ENCODE data around the gene ZNF614.
"Not testable (repeated sequence)": the region's sequence is repeated elsewhere in the genome, so short reads cannot be mapped to it uniquely, and the experiment has no call there.

The ZNF614 gene

GRCh38 chr19:52028027-52028779 is at the start of gene ZNF614:
Gene ZNF614 (minus strand): TSS chr19:52028379. CDS start chr19:52025745, 2,634 bp downstream.
- peak; percentile 71 to 85 for DNase-seq (ENCODE audit: low spot score in 2 of 2)
- in situ Hi-C loops (cut with MboI; ENCODE audit: low sequenced_read_pairs): no loop called here
- Histone ChIP-seq H3K4me3 (peak within 1 kb of the TSS; percentile 89), H3K4me1 (peaks cover 3% of the 10 kb centered on the region; the same call in 1 of the 2 replicates), H3K36me3 (replicated peaks) (peaks cover 36% of the 10 kb centered on the region), H3K9me3 (peaks cover 4% of the 10 kb centered on the region), H3K27me3 (ENCODE audit: low read depth) (no peaks in the 10 kb centered on the region)

- in situ Hi-C loops (cut with MboI; ENCODE audit: low sequenced_read_pairs): no loop called here
- H3K36me3 ChIP-seq (replicated peaks): no peaks in the 10 kb centered on the region; the same call in 1 of the 2 replicates
These were observed 42.3 kb upstream of the ZNF614 start for GRCh38 chr19:52070496-52070895.

GRCh38 chr19:52069653-52070052 is 41.5 kb upstream of the ZNF614 start:
- Histone ChIP-seq H3K4me3 (no peak overlapping the region), H3K9me3 (no peaks in the 10 kb centered on the region; the same call in 1 of the 2 replicates), H3K4me1 (no peaks in the 10 kb centered on the region), H3K36me3 (replicated peaks) (no peaks in the 10 kb centered on the region), H3K27me3 (ENCODE audit: low read depth) (no peaks in the 10 kb centered on the region)
- DNase-seq (ENCODE audit: low spot score in 2 of 2): no peak
- in situ Hi-C loops (cut with MboI; ENCODE audit: low sequenced_read_pairs): no loop called here

More at GRCh38 chr19:52070496-52070895, 42.3 kb upstream of the ZNF614 start:
- Histone ChIP-seq H3K4me3 (no peak overlapping the region), H3K9me3 (no peaks in the 10 kb centered on the region; the same call in 1 of the 2 replicates), H3K27me3 (ENCODE audit: low read depth) (no peaks in the 10 kb centered on the region), H3K4me1 (no peaks in the 10 kb centered on the region)
- no peak for DNase-seq (ENCODE audit: low spot score in 2 of 2)

GRCh38 chr19:52066258-52066863 is 38.2 kb upstream of the ZNF614 start:
- H3K27me3 ChIP-seq (ENCODE audit: low read depth): no peaks in the 10 kb centered on the region
- no peak overlapping the region for H3K4me3 ChIP-seq
- H3K9me3 ChIP-seq: no peaks in the 10 kb centered on the region; the same call in 1 of the 2 replicates
- H3K36me3 ChIP-seq (replicated peaks): no peaks in the 10 kb centered on the region
- H3K4me1 ChIP-seq: no peaks in the 10 kb centered on the region
- in situ Hi-C loops (cut with MboI; ENCODE audit: low sequenced_read_pairs): no loop called here
- DNase-seq (ENCODE audit: low spot score in 2 of 2): no peak

GRCh38 chr19:52065399-52065798 is 37.2 kb upstream of the ZNF614 start:
- H3K4me3 ChIP-seq: no peak overlapping the region
- H3K36me3 ChIP-seq (replicated peaks): no peaks in the 10 kb centered on the region
- DNase-seq (ENCODE audit: low spot score in 2 of 2): no peak
- no peaks in the 10 kb centered on the region; the same call in 1 of the 2 replicates for H3K9me3 ChIP-seq
- in situ Hi-C loops (cut with MboI; ENCODE audit: low sequenced_read_pairs): no loop called here
- no peaks in the 10 kb centered on the region for H3K4me1 ChIP-seq
- H3K27me3 ChIP-seq (ENCODE audit: low read depth): no peaks in the 10 kb centered on the region

GRCh38 chr19:52056480-52056879 is 28.3 kb upstream of the ZNF614 start:
- DNase-seq (ENCODE audit: low spot score in 2 of 2); H3K36me3 ChIP-seq (replicated peaks); H3K9me3 ChIP-seq; in situ Hi-C loops (cut with MboI; ENCODE audit: low sequenced_read_pairs); H3K4me1 ChIP-seq; H3K4me3 ChIP-seq; H3K27me3 ChIP-seq (ENCODE audit: low read depth): not testable (repeated sequence)

GRCh38 chr19:52051736-52052135 is 23.6 kb upstream of the ZNF614 start:
- H3K4me1 ChIP-seq; H3K36me3 ChIP-seq (replicated peaks); DNase-seq (ENCODE audit: low spot score in 2 of 2); in situ Hi-C loops (cut with MboI; ENCODE audit: low sequenced_read_pairs); H3K4me3 ChIP-seq; H3K27me3 ChIP-seq (ENCODE audit: low read depth); H3K9me3 ChIP-seq: not testable (repeated sequence)

- H3K36me3 ChIP-seq (replicated peaks): peaks cover 10% of the 10 kb centered on the region
- H3K9me3 ChIP-seq: no peaks in the 10 kb centered on the region; the same call in 1 of the 2 replicates
- H3K4me3 ChIP-seq: peak within 1 kb of the TSS; percentile 46
- in situ Hi-C loops (cut with MboI; ENCODE audit: low sequenced_read_pairs): no loop called here
- no peaks in the 10 kb centered on the region for H3K27me3 ChIP-seq (ENCODE audit: low read depth)
- peak; percentile 80 to 93 for DNase-seq (ENCODE audit: low spot score in 2 of 2)
- H3K4me1 ChIP-seq: peaks cover 3% of the 10 kb centered on the region
These were observed 20.6 kb upstream of the ZNF614 start, which contains the start of gene ZNF432 for GRCh38 chr19:52048555-52049501. Gene ZNF432 (minus strand): TSS chr19:52048838. CDS start chr19:52046868, 1,970 bp downstream.

- H3K4me1 ChIP-seq: no peaks in the 10 kb centered on the region
- H3K36me3 ChIP-seq (replicated peaks): peaks cover 42% of the 10 kb centered on the region
- H3K27me3 ChIP-seq (ENCODE audit: low read depth): no peaks in the 10 kb centered on the region
- no peak overlapping the region for H3K4me3 ChIP-seq
- no peak for DNase-seq (ENCODE audit: low spot score in 2 of 2)
- H3K9me3 ChIP-seq: peaks cover 18% of the 10 kb centered on the region
- in situ Hi-C loops (cut with MboI; ENCODE audit: low sequenced_read_pairs): no loop called here
These were observed 11.0 kb upstream of the ZNF614 start for GRCh38 chr19:52039169-52039568.

- in situ Hi-C loops (cut with MboI; ENCODE audit: low sequenced_read_pairs): no loop called here
- H3K4me3 ChIP-seq: no peak overlapping the region
- H3K9me3 ChIP-seq: peaks cover 23% of the 10 kb centered on the region
- no peak for DNase-seq (ENCODE audit: low spot score in 2 of 2)
- peaks cover 43% of the 10 kb centered on the region for H3K36me3 ChIP-seq (replicated peaks)
- no peaks in the 10 kb centered on the region for H3K4me1 ChIP-seq
- no peaks in the 10 kb centered on the region for H3K27me3 ChIP-seq (ENCODE audit: low read depth)
These were observed 6.0 kb upstream of the ZNF614 start for GRCh38 chr19:52034051-52034728.

GRCh38 chr19:52028780-52029123 is 573 bp upstream of the ZNF614 start:
- peaks cover 5% of the 10 kb centered on the region for H3K9me3 ChIP-seq
- peak overlapping the region; percentile 89 for H3K4me3 ChIP-seq
- no peaks in the 10 kb centered on the region for H3K27me3 ChIP-seq (ENCODE audit: low read depth)
- H3K4me1 ChIP-seq: peaks cover 3% of the 10 kb centered on the region; the same call in 1 of the 2 replicates
- in situ Hi-C loops (cut with MboI; ENCODE audit: low sequenced_read_pairs): no loop called here
- peak in 1 of 2 experiments; percentile 8 for DNase-seq (ENCODE audit: low spot score in 2 of 2)
- peaks cover 31% of the 10 kb centered on the region for H3K36me3 ChIP-seq (replicated peaks)

GRCh38 chr19:52026255-52026990 is 1.8 kb downstream of the ZNF614 start:
- DNase-seq (ENCODE audit: low spot score in 2 of 2); H3K9me3 ChIP-seq; H3K4me3 ChIP-seq; H3K27me3 ChIP-seq (ENCODE audit: low read depth); in situ Hi-C loops (cut with MboI; ENCODE audit: low sequenced_read_pairs); H3K4me1 ChIP-seq: not testable (repeated sequence)
- peaks cover 38% of the 10 kb centered on the region for H3K36me3 ChIP-seq (replicated peaks)

All from HAP-1 (cell line).